PC-3 (cell line): ENCODE data around the gene CHRM5. TPM values are rescaled to one million over a fixed set of nuclear protein-coding genes. Genes with fewer than 3 reads are reported as not detected.

ENCODE experiments used
- ATAC-seq: fragments of 200-7000 bp; cut with Tn5 transposase; 2 replicates; pipeline ENCODE4 v1.9.1; 2020; ENCODE audit warnings: mild to moderate bottlenecking, moderate library complexity
- BruUV-seq: library from RNA; stranded (reverse); fragments of 400-500 nt; replicated peaks from 2 replicates; lab custom pipeline; 2021; lab: Mats Ljungman, UMichigan
- CTCF ChIA-PET: fragments of 300-600 bp; sonication (Branson Sonifier 250); formaldehyde crosslinking; loops from one replicate; lab custom pipeline; 2022; ENCODE audit warnings: antibody characterized with exemption; lab: Charles Lee
- POLR2A ChIA-PET: fragments of 300-600 bp; sonication (Branson Sonifier 250); formaldehyde crosslinking; loops from one replicate; lab custom pipeline; 2022; ENCODE audit warnings: antibody characterized with exemption; ENCODE audit not compliant: unreplicated experiment; lab: Charles Lee
- DNase-seq: peaks from one replicate; pipeline ENCODE4 v3.0.0-alpha.2; 2015
- H2AFZ ChIP-seq: fragments of 300-600 bp; sonication (generic); 2 replicates; pipeline ENCODE4 v1.6.0; 2016; ENCODE audit warnings: antibody characterized with exemption, low read length
- H3F3A ChIP-seq: fragments of 300-600 bp; sonication (generic); one replicate; pipeline ENCODE4 v1.6.0; 2017; ENCODE audit warnings: antibody characterized with exemption, low read length, control low read depth, mild to moderate bottlenecking; ENCODE audit not compliant: unreplicated experiment
- H3K27ac ChIP-seq: fragments of 300-600 bp; sonication (generic); 2 replicates; pipeline ENCODE4 v1.5.1; 2016; ENCODE audit warnings: mild to moderate bottlenecking, low read length
- H3K27me3 ChIP-seq: fragments of 300-600 bp; sonication (generic); 2 replicates; pipeline ENCODE4 v1.6.1; 2016; ENCODE audit warnings: low read length, mixed read lengths
- H3K36me3 ChIP-seq: fragments of 300-600 bp; sonication (generic); 2 replicates; pipeline ENCODE4 v1.6.1; 2016; ENCODE audit warnings: low read depth, mixed run types, low read length, mixed read lengths
- H3K4me1 ChIP-seq: fragments of 300-600 bp; sonication (generic); 2 replicates; pipeline ENCODE4 v1.5.1; 2016; ENCODE audit warnings: low read length; ENCODE audit not compliant: insufficient read depth
- H3K4me2 ChIP-seq: fragments of 300-600 bp; sonication (generic); 2 replicates; pipeline ENCODE4 v1.6.0; 2016; ENCODE audit warnings: low read length
- H3K4me3 ChIP-seq: fragments of 300-600 bp; sonication (generic); 2 replicates; pipeline ENCODE4 v1.5.1; 2016; ENCODE audit warnings: mild to moderate bottlenecking, low read length, mixed read lengths
- H3K79me2 ChIP-seq: fragments of 300-600 bp; sonication (generic); 2 replicates; pipeline ENCODE4 v1.6.1; 2017; ENCODE audit warnings: low read length, mixed read lengths
- H3K9ac ChIP-seq: fragments of 300-600 bp; sonication (generic); 2 replicates; pipeline ENCODE4 v1.6.0; 2016; ENCODE audit warnings: mild to moderate bottlenecking, low read length
- H3K9me2 ChIP-seq: fragments of 300-600 bp; sonication (generic); replicated peaks from 2 replicates; pipeline ENCODE4 v1.6.1; 2016; ENCODE audit warnings: mixed run types, low read length, mixed read lengths
- H3K9me3 ChIP-seq: fragments of 300-600 bp; sonication (generic); 2 replicates; pipeline ENCODE4 v1.6.1; 2016; ENCODE audit warnings: low read length, mixed read lengths
- H4K20me1 ChIP-seq: fragments of 300-600 bp; sonication (generic); 2 replicates; pipeline ENCODE4 v1.6.1; 2016; ENCODE audit warnings: low read length, mixed read lengths
- EZH2 ChIP-seq: fragments of 300-600 bp; sonication (generic); IDR thresholded peaks from one replicate; pipeline ENCODE4 v1.6.1; 2017; ENCODE audit warnings: antibody characterized with exemption, mild to moderate bottlenecking, low read length; ENCODE audit not compliant: unreplicated experiment
- EZH2phosphoT487 ChIP-seq: fragments of 300-600 bp; sonication (generic); IDR thresholded peaks from 2 replicates; pipeline ENCODE4 v1.6.1; 2018; ENCODE audit warnings: mild to moderate bottlenecking, antibody characterized with exemption, low read length, borderline replicate concordance
- intact Hi-C: fragments of 100-400 bp; cut with micrococcal nuclease; formaldehyde crosslinking; loops from 2 replicates; pipeline ENCODE4 v1.9.0; 2023
- total RNA-seq: library from RNA; depleted of rRNA; stranded (reverse); fragments of >200 nt; gene quantifications from 2 replicates; pipeline ENCODE4 v1.2.3, GENCODE V29; 2014
- TF ChIP-seq, protein P1 (sequence below): fragments of 300-600 bp; sonication (generic); conservative IDR thresholded peaks from 2 replicates; pipeline ENCODE4 v1.5.1; 2017; ENCODE audit warnings: antibody characterized with exemption, low read depth, mild to moderate bottlenecking, low read length

The CHRM5 gene
- total RNA-seq, 1 experiment from 2014 or later, result 0.04 TPM

DNA sequence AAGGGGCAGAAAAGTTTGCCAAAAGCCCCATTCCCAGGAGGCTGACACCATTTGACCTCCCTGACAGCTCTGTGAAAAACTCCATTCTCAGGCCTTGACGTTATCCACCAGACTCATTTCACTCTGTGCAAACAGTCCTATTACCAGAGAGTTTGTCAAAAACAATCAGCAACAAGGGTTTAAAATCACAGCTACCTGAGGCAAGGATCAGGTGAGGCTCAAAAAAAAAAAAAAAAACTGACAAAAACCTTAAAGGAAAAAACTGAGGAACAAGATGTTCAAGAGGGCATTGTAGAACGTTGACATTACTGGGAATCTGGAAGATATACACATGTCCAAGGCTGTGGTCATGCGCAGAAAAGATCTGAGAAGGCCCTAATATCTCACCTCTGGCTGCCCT is 59.3 kb downstream of the CHRM5 start:
- Histone ChIP-seq H3K4me1 (no peaks in the 10 kb centered on the region), H3K79me2 (0 out of 2 replicates have a peak, but pooled peaks cover 5% of the 10 kb centered on the region), H3K9me3 (no peaks in the 10 kb centered on the region), H3K9ac (no peak overlapping the region), H3K27ac (no peak overlapping the region), H3K4me3 (no peak overlapping the region), H2AFZ (no peak overlapping the region), H3K9me2 (no peaks in the 10 kb centered on the region), H3K36me3 (no peaks in the 10 kb centered on the region), H4K20me1 (no peaks in the 10 kb centered on the region), H3F3A (no peaks in the 10 kb centered on the region), H3K4me2 (no peak overlapping the region), H3K27me3 (no peaks in the 10 kb centered on the region)
- ChIA-PET CTCF (no interaction called here), POLR2A (no interaction called here)
- no TSS peak for BruUV-seq
- ATAC-seq, result no peak
- TF ChIP-seq, protein P1, sequence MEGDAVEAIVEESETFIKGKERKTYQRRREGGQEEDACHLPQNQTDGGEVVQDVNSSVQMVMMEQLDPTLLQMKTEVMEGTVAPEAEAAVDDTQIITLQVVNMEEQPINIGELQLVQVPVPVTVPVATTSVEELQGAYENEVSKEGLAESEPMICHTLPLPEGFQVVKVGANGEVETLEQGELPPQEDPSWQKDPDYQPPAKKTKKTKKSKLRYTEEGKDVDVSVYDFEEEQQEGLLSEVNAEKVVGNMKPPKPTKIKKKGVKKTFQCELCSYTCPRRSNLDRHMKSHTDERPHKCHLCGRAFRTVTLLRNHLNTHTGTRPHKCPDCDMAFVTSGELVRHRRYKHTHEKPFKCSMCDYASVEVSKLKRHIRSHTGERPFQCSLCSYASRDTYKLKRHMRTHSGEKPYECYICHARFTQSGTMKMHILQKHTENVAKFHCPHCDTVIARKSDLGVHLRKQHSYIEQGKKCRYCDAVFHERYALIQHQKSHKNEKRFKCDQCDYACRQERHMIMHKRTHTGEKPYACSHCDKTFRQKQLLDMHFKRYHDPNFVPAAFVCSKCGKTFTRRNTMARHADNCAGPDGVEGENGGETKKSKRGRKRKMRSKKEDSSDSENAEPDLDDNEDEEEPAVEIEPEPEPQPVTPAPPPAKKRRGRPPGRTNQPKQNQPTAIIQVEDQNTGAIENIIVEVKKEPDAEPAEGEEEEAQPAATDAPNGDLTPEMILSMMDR, result no peak
- TF ChIP-seq EZH2phosphoT487 (no peak), EZH2 (no peak)
- intact Hi-C loops, result no loop called here
- no peak for DNase-seq

GRCh38 chr15:34031987-34032760 is 63.9 kb downstream of the CHRM5 start:
- Histone ChIP-seq H3K9ac (no peak overlapping the region), H3K9me3 (no peaks in the 10 kb centered on the region), H3K36me3 (no peaks in the 10 kb centered on the region), H3F3A (no peaks in the 10 kb centered on the region), H3K27ac (no peak overlapping the region), H2AFZ (no peak overlapping the region), H3K4me1 (no peaks in the 10 kb centered on the region), H3K79me2 (peaks cover 15% of the 10 kb centered on the region), H3K4me2 (no peak overlapping the region), H3K27me3 (no peaks in the 10 kb centered on the region), H4K20me1 (no peaks in the 10 kb centered on the region), H3K4me3 (no peak overlapping the region), H3K9me2 (no peaks in the 10 kb centered on the region)
- ChIA-PET CTCF (no interaction called here), POLR2A (no interaction called here)
- BruUV-seq, result no TSS peak
- TF ChIP-seq, protein P1, result no peak
- TF ChIP-seq EZH2phosphoT487 (no peak), EZH2 (no peak)
- intact Hi-C loops, result no loop called here
- DNase-seq (no peak), ATAC-seq (no peak)
